GM18870 (cell line): ENCODE data around the gene MYL6B.
"Not testable (repeated sequence)": the region's sequence is repeated elsewhere in the genome, so short reads cannot be mapped to it uniquely, and the experiment has no call there.

Experiments used
- ATAC-seq: cut with Tn5 transposase; IDR thresholded peaks from one replicate; pipeline ENCODE4 v1.9.1; 2021; ENCODE audit warnings: moderate library complexity; ENCODE audit not compliant: unreplicated experiment

MYL6B gene

GRCh38 chr12:56151672-56152131 lies 685 bp upstream of the MYL6B start:
- ATAC-seq = peak; percentile 33

- no peak for ATAC-seq
Observed at GRCh38 chr12:56152756-56153677, 630 bp downstream of the MYL6B start.

DNA sequence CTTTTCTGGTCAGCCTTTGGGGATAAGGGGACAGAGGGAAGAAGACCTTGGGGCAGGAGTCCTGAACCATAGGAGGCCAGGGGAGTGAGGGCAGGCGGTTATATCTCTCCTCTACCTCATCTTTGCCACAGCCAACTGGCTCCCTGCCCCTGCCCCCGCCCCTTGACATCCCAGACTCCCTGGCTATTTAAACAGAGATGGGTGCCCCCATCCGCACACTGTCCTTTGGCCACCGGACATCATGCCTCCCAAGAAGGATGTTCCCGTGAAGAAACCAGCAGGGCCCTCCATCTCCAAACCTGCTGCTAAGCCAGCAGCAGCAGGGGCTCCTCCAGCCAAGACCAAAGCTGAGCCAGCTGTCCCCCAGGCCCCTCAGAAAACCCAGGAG lies 1.3 kb downstream of the MYL6B start:
- ATAC-seq = no peak

- ATAC-seq = no peak
Observed at GRCh38 chr12:56154246-56154771, 1.9 kb downstream of the MYL6B start.

DNA sequence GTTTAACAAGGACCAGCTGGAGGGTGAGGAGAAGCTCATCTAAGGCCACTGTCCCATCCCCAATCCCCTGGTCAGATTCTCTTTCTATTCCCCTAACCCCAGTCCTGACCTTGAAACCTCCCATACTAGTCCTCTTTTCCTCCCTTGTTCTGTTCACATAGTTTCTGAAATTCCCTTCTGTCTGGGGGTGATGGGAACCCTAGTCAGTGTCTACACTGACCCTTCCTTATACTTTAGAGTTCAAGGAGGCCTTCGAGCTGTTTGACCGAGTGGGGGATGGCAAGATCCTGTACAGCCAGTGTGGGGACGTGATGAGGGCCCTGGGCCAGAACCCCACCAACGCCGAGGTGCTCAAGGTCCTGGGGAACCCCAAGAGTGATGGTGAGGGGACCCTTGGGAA lies 2.4 kb downstream of the MYL6B start:
- ATAC-seq = no peak

- ATAC-seq = no peak
Observed at GRCh38 chr12:56155256-56155845, 3.0 kb downstream of the MYL6B start.

DNA sequence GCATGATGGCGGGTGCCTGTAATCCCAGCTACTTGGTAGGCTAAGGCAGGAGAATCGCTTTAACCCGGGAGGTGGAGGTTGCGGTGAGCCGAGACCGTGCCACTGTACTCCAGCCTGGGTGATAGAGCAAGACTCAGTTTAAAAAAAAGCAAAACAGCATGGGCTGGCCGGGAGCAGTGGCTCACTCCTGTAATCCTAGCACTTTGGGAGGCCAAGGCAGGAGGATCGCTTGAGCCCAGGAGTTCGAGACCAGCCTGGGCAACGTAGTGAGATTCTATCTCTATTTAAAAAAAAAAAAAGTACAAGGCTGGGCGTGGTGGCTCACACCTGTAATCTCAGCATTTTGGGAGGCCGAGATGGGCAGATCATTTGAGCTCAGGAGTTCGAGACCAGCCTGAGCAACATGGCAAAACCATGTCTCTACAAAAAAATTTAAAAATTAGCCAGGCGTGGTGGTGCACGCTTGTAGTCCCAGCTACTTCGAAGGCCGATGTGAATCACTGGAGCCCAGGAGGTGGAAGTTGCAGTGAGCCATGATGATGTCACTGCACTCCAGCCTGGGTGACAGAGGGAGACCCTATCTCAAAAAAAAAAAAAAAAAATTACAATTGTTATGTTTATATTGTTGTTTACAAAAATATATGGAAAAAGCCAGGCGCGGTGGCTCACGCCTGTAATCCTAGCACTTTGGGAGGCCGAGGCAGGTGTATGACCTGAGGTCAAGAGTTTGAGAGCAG lies 4.2 kb downstream of the MYL6B start:
- ATAC-seq = not testable (repeated sequence)

DNA sequence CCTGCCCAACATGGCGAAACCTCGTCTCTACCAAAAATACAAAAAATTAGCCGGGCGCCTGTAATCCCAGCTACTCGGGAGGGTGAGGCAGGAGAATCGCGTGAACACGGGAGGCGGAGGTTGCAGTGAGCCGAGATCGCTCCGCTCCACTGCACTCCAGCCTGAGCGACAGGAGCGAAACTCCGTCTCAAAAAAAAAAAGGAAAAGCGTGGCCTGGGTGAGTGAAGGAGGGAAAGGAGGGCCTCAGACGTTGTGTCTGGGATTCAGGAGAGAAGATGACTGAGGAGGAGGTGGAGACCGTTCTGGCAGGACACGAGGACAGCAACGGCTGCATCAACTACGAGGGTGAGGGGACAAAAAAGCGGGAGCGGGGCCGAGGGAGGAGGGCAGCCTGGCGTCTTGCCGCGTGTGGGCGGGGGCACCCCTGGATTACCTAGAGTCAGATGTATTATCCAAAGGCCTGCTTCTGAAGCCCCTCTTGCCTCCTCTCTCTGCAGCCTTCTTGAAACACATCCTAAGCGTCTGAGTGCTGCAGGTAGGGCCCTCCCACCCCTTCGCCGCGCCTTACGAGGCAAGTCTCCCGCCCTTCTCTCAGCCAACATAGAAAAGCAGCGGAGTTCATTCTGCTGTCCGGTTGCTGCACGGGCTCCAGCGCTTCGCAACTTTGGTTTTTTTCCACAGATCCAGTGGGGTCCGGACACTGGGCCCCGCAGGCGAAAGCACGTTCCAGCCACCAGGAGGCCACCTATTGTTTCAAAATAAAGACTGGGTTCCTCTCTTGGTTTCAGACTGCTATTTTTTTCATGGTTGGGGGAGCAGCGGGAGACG lies 5.0 kb downstream of the MYL6B start:
- ATAC-seq = peak; percentile 25

GRCh38 chr12:56158029-56158925 lies 5.9 kb downstream of the MYL6B start, which contains the start of gene MYL6:
Gene MYL6, plus strand, starts transcription at chr12:56158359. Its CDS starts 43 bp downstream, at chr12:56158402.
- peak; percentile 75 for ATAC-seq

- ATAC-seq = no peak
Observed at GRCh38 chr12:56158926-56159461, 6.6 kb downstream of the MYL6B start.

- no peak for ATAC-seq
Observed at GRCh38 chr12:56159482-56160192, 7.2 kb downstream of the MYL6B start.

DNA sequence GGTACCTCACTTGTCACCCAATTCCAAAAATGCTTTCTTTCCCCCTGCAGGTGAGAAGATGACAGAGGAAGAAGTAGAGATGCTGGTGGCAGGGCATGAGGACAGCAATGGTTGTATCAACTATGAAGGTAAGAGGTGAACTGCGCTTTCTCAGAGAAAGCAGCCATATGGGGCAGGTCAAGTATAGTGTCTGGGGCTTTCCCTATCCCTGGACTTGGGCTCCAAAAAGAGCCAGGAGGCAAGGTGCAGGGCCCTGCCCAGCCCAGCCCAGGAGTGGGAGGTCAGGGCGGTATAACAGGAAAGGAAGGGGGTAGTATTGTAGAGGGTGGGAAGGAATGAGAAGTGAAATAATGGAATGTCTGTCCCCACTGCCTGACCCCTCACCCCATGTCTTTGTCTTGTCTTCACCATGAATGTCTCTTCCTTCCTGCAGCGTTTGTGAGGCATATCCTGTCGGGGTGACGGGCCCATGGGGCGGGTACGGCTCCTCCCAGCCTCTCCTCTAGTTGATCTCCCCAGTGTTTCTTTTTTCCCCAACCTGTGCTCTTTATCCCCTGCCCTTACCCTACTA lies 7.9 kb downstream of the MYL6B start:
- no peak for ATAC-seq

GRCh38 chr12:56160894-56161689 lies 8.7 kb downstream of the MYL6B start:
- no peak for ATAC-seq

- no peak for ATAC-seq
Observed at GRCh38 chr12:56161690-56162351, 9.4 kb downstream of the MYL6B start.

- no peak for ATAC-seq
Observed at GRCh38 chr12:56162468-56163290, 10.3 kb downstream of the MYL6B start.
